ENCODE results near the gene SERPINE2. TPM values are rescaled to one million over a fixed set of nuclear protein-coding genes. Genes with fewer than 3 reads are reported as not detected.

SERPINE2 gene
- total RNA-seq, 4 donors from 2014 or later: 6.1 to 33.3 (median 20.3) TPM

GRCh38 chr2:223930103-223930976 lies 108.7 kb downstream of the SERPINE2 start:
- H3K27me3 ChIP-seq: no peaks in the 10 kb centered on the region
- 76 to 78% methylated on average over 23 of the region's 23 CpGs for WGBS, 2 donors
- intact Hi-C loops (cut with DNase I): no loop called here
- no peaks in the 10 kb centered on the region for H3K36me3 ChIP-seq
- DNase-seq: peak; percentile 43 to 46
- TF ChIP-seq POLR2A (IDR thresholded peaks at IDR 0.05) (no peak), CTCF (IDR thresholded peaks at IDR 0.05) (no peak)
- H3K27ac ChIP-seq: no peak overlapping the region
- no peaks in the 10 kb centered on the region for H3K9me3 ChIP-seq
- no peak overlapping the region for H3K4me3 ChIP-seq (replicated peaks in 1 of 3)
- H3K4me1 ChIP-seq: peaks cover 6 to 23% of the 10 kb centered on the region in 2 donors

DNA sequence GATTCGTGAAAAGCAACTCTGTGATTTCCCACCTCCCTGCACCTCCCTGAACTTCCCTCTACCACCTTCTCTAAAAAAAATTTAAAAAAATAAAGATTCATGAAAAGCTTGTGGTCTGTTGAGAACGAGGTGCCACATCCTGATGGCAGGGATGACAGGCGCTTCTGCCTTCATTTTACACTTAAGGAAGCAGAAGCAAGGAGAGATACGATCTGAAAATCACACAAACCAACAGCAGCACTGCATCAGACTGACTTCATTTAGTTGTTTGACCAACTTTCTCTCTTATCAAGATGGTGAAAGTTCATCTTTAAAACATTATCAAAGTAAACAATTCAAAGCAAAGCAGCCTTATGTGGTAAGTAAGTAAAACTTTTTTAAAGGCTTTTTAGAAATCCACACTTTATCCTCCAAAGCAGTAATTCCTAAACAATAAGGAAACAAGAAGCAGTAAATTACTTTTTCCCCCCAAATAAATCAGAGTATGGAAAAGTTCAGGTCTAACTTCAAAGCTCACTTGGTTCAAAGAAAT lies 109.4 kb downstream of the SERPINE2 start:
- intact Hi-C loops (cut with DNase I): no loop called here

GRCh38 chr2:223928113-223929006 lies 110.7 kb downstream of the SERPINE2 start:
- WGBS, 2 donors: 92 to 97% methylated on average over 7 of the region's 7 CpGs
- no peaks in the 10 kb centered on the region for H3K27me3 ChIP-seq
- intact Hi-C loops (cut with DNase I): no loop called here
- H3K27ac ChIP-seq: no peak overlapping the region
- no peak overlapping the region for H3K4me3 ChIP-seq (replicated peaks in 1 of 3)
- TF ChIP-seq CTCF (IDR thresholded peaks at IDR 0.05): no peak
- no peaks in the 10 kb centered on the region for H3K9me3 ChIP-seq
- DNase-seq: no peak
- peaks cover 6 to 12% of the 10 kb centered on the region in 2 donors for H3K4me1 ChIP-seq
- no peaks in the 10 kb centered on the region for H3K36me3 ChIP-seq

More for the DNA sequence above, 109.4 kb downstream of the SERPINE2 start:
- no peaks in the 10 kb centered on the region for H3K9me3 ChIP-seq
- no peak overlapping the region for H3K4me3 ChIP-seq (replicated peaks in 1 of 3)
- H3K4me1 ChIP-seq: peaks cover 6 to 16% of the 10 kb centered on the region in 2 donors
- H3K27ac ChIP-seq: no peak overlapping the region
- DNase-seq: no peak
- no peak for TF ChIP-seq POLR2A (IDR thresholded peaks at IDR 0.05)
- no peak for TF ChIP-seq CTCF (IDR thresholded peaks at IDR 0.05)
- no peaks in the 10 kb centered on the region for H3K36me3 ChIP-seq
- 73 to 76% methylated on average over 4 of the region's 4 CpGs for WGBS, 2 donors
- no peaks in the 10 kb centered on the region for H3K27me3 ChIP-seq

GRCh38 chr2:223925106-223925505 lies 114.0 kb downstream of the SERPINE2 start:
- WGBS, 2 donors: 96 to 99% methylated on average over 3 of the region's 3 CpGs
- DNase-seq: no peak
- intact Hi-C loops (cut with DNase I): no loop called here
- Histone ChIP-seq H3K36me3 (no peaks in the 10 kb centered on the region), H3K4me3 (replicated peaks in 1 of 3) (no peak overlapping the region), H3K9me3 (no peaks in the 10 kb centered on the region), H3K27ac (no peak overlapping the region), H3K4me1 (peaks cover 3% of the 10 kb centered on the region in 2 donors), H3K27me3 (no peaks in the 10 kb centered on the region)
- TF ChIP-seq CTCF (IDR thresholded peaks at IDR 0.05): no peak
- no peak for TF ChIP-seq POLR2A (IDR thresholded peaks at IDR 0.05)

Other genes with a start within 250 kb of the SERPINE2 start
- gene AP1S3, start 201.7 kb downstream of the SERPINE2 start, total RNA-seq: 10 to 100 TPM; 37.5 to 92.6 (median 44.8) TPM
- 10 to 100 TPM; 49.4 to 87.7 (median 59.6) TPM for gene WDFY1, start 94.0 kb downstream of the SERPINE2 start, total RNA-seq
- gene MRPL44, start 81.8 kb downstream of the SERPINE2 start, total RNA-seq: 10 to 100 TPM; 18.4 to 27.1 (median 25.3) TPM